GDM1 (cell line): Measurements from ENCODE around the gene NPR3.
"Not testable (repeated sequence)": the region's sequence is repeated elsewhere in the genome, so short reads cannot be mapped to it uniquely, and the experiment has no call there.

Experiments used
- DNase-seq: peaks from one replicate; lab custom pipeline; 2025; lab: John Stamatoyannopoulos, UW

Gene NPR3

DNA sequence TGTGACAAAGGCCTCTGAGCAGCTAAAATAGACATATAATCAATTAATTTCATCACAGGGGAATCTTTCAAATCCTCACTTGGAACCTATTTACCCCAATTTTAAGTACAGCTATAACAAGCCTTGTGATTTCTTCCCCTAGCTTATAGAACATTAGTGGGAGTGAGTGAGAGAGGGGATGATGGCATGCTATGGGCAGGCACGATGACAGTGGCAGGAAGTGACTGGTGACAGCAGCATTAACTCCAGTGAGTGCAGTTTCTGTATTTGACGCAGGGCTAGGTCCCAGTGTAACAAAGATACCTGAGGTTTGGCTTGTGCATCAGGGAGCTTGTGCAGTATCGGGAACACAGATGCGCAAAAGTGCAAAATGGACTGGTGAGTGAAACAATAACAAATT is 54.1 kb downstream of the NPR3 start:
- no peak for DNase-seq

DNA sequence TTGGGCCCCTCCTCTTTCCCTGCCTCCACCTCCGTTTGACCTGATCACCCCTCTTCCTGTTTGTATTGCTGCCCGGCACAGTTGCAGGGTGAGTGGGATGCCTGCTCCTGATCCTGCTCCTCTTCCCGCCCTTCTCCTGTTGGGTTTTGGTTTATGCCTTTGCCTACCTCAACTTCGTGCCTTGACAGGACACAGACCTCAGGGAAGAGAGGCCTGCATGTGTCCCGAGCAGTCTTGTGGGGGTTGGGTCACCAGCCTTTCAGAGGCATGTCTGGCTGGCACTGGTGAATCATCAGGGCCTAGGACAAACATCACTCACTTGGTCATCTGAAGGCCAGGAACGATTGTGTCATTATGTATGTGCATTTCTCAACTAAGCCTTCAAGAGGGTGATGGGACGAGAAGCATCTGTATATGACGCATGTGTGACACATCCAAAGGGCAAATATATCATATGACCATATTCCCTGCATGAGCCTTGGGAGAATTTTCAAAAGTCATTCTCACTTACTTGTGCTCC is 56.9 kb downstream of the NPR3 start:
- no peak for DNase-seq

- DNase-seq = no peak
Measured at GRCh38 chr5:32769711-32770110, 58.6 kb downstream of the NPR3 start.

DNA sequence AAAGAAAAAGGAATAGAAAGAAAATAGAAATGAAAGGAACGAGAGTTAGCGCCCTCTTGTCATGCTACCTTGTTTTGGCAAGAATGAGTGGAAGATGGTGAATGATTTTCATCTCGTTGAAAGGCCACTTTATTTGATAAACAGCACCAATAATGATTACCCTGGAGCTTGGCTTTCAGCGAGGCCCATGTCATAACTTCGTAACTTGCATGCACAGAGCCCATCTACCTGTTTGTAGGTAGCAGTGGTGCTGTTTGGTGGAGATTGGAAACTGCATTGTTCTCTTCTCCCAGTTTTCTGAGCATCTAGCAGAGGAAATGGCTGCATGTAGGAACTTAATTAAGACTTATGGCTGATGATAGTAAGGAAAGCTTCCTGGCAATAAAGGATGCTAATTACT is 59.3 kb downstream of the NPR3 start:
- no peak for DNase-seq

GRCh38 chr5:32771037-32771436 is 59.9 kb downstream of the NPR3 start:
- DNase-seq = no peak

GRCh38 chr5:32773944-32774343 is 62.8 kb downstream of the NPR3 start:
- DNase-seq = no peak

- DNase-seq = no peak
Measured at GRCh38 chr5:32776200-32776599, 65.1 kb downstream of the NPR3 start.

GRCh38 chr5:32777222-32777621 is 66.1 kb downstream of the NPR3 start:
- no peak for DNase-seq

DNA sequence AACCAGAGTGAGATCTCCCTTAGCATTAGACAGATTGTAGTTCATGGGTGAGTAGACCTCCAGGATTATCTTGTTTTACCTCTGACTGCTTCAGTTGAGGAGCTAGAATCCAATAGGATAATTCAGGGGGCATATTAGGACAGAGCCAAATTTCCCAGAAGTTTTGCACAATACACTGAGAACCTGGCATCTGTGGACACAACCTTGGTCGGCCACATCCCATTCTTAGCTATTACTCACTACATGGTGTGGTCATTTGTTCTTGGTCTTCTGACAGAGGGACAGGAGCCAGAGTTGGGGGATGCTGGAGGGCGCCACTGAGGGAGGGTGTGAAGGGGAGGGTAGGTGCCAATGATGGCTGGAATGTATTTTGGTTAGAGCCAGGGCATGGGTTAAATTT is 66.6 kb downstream of the NPR3 start:
- no peak for DNase-seq

GRCh38 chr5:32778403-32778802 is 67.3 kb downstream of the NPR3 start:
- no peak for DNase-seq

DNA sequence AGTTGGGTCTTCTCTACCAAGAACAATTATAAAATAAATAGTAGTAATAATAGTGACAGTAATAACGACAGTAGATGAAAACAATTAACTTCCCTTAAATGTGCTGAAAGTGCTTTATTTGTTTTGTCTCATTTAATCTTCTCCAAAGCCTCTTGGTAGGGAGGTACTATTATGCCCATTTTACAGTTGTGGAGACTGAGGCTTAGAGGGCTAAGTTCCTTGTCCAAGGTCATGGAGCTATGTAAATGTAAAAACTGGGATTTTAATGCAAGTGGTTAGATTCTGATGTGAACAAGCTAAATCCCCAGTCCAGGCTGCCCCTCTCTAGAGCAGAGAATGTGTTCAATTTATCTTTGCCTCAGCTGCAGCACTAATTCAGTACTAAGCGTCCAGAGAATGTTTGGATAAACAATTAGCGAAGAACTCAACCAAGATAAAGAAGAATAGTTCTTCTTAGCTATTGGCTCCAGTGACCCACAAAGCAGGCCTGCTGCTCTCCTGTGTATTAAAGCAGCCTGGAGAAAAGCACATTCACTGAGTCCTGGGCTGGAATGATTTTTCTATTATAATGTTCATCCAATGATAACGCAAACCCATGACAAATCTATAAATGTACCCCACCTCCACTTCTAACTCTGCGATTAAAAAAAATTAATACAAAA is 68.8 kb downstream of the NPR3 start:
- DNase-seq = no peak

GRCh38 chr5:32780508-32780919 is 69.4 kb downstream of the NPR3 start:
- no peak for DNase-seq

DNA sequence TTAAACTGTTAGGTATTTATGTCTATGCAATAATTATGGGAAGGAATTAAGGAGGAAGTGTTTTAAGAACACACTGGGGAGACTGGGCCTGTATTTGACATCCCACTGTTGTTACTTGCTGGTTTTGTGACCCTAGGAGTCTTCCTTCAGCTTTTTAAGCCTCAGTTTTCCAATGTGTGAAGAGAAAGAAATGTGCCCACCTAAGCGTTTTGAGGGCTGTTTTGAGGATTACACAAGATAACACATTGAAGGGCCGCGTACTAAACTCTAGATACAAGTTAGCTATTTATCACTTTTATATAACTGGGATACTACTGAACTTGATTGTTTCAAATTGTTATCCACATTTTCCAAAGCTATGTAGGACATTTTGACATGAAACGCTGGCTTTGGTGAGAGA is 72.5 kb downstream of the NPR3 start:
- DNase-seq = no peak

GRCh38 chr5:32785611-32786254 is 74.6 kb downstream of the NPR3 start:
- no peak for DNase-seq

DNA sequence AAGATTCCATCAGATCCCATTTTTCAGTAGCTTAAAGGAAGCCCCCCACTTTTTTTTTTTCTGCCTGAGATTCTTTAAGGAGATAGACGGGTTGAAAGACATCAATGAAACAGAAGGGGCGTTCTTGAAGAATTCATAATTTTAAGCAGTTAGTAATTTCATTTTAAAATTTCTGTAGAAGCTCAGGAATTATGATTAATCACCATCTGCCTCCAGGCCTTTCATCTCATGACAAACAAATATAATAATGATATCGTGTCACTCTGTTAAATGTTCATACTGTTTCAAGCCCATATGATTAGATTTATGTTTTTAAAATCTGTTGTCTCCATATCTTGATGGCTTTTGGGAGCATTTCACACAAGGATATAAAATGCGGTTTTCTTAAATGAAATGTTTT is 75.2 kb downstream of the NPR3 start:
- no peak for DNase-seq

GRCh38 chr5:32790411-32790951 is 79.4 kb downstream of the NPR3 start:
- DNase-seq = no peak

DNA sequence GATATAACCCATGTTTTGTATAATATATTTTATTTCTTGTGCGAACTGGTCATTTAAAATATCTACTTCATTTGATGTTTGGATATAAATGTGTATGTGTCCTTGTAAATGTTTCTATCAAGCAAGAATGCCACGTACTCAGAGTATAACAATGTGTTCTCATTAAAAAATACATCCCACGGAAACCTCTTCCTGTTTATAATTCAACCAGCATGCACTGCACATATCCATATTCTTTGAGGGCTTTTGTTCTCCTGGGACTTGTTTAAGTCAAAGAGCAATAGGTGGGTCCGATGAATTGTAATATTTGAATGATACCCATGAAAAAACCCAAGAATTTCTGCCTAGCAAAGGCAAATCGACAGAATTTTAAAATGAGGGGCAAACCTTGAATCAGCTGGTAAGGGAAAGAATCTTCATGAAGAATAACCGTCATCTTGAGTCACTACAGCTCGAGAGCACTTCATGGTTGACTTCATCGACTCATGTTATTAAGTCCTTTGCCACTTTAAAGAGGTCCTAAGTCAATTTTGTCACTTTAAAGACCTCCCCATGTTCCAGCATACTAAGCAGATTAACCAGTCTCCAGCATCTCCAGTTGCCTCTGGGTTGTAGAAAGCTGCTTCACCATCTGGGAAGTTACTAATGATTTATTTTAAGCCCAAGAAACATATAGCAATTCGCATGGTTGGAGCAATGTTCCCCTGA is 80.6 kb downstream of the NPR3 start:
- no peak for DNase-seq

- DNase-seq = peak; percentile 4
Measured at GRCh38 chr5:32794086-32794485, 83.0 kb downstream of the NPR3 start.

DNA sequence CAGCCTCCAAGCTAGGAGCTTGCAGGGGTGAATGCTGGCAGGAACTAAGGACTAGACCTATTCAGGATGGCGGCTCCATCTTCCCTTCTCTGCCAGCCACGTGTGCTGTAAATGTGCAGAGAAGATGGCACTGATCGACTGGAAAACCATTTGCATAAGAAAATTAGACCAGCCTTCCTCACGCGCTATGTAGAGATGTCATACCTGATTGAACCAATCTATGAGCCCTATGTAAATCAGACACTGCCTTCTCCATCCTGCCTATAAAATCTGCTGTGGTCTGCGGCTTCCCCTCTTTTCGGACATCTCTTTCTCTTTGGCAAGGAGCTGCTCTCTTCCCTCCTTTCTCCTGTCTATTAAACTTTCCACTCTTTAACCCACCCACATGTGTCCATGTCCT is 91.6 kb downstream of the NPR3 start:
- DNase-seq = no peak

DNA sequence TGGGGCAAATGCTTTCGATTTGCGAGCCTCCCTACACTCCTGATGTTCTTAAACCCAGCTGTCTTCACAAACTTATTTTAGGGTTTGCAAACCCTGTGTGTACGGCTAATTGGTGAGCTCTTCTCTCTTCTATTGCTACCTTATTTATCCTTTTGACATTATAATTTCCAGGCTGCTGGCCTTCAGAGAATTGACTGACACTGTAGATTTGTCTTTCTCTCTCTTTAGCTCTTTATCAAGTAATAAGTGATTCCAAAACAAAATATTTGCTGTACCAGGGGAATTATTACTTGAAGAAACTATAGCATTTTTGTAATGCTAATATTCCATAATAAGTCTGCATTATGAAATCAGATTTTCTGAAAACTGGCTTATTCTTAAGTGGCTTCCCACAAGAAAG is 92.5 kb downstream of the NPR3 start:
- no peak for DNase-seq

DNA sequence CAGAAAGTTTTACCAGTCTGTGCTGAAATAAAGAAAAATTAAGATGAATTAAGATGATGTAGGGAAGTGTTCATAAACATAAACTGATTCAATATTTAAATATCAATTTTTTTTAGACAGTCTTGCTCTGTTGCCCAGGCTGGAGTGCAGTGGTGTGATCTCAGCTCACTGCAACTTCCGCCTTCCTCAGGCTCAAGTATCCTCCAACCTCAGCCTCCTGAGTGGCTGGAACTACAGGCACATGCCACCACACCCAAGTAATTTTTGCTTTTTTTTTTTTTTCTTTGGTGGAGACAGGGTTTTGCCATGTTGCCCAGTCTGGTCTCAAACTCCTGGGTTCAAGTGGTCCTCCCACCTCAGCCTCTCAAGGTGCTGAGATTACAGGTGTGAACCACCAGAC is 94.3 kb downstream of the NPR3 start:
- DNase-seq = not testable (repeated sequence)

- no peak for DNase-seq
Measured at GRCh38 chr5:32805971-32806638, 95.0 kb downstream of the NPR3 start.
